A549 (cell line): ENCODE measurements around the gene AURKB. TPM values are rescaled to one million over a fixed set of nuclear protein-coding genes. Genes with fewer than 3 reads are reported as not detected.

Experiments
- ATAC-seq, 2 experiments: fragments of 200-7000 bp in 1 of 2; fragments of >200 bp in 1 of 2; cut with Nextera tagmentation in 1 of 2; cut with Tn5 transposase in 1 of 2; 3 replicates each; pipeline versions ENCODE4 v1.8.0 to v1.9.1; 2018 to 2020; ENCODE audit warnings: mild to moderate bottlenecking in 1 of 2, moderate library complexity in 1 of 2
- CTCF ChIA-PET: fragments of 300-600 bp; sonication (Branson Sonifier 250); formaldehyde crosslinking; extraction: SDS; loops from one replicate; lab custom pipeline; 2021; ENCODE audit warnings: antibody characterized with exemption, inconsistent platforms; lab: Yijun Ruan, JAX
- POLR2A ChIA-PET: fragments of 350-600 bp; formaldehyde crosslinking; extraction: SDS; loops from one replicate; lab custom pipeline; 2021; ENCODE audit warnings: antibody characterized with exemption, inconsistent platforms; lab: Yijun Ruan, JAX
- DNase-seq, 2 experiments: peaks; one replicate each; pipeline versions ENCODE4 v3.0.0 to v3.0.0-alpha.2; 2011 to 2016; ENCODE audit warnings: low read depth in 1 of 2, low spot score in 1 of 2
- FAIRE-seq: peaks from 2 replicates; lab custom pipeline; 2011; peaks lifted over from hg19 to GRCh38; lab: Jason Lieb, UNC
- H3K27ac ChIP-seq, 2 experiments: fragments of >200 bp; sonication (Bioruptor Twin); formaldehyde crosslinking; 3 replicates each; pipeline ENCODE4 v1.5.1; 2016 to 2017
- H3K4me1 ChIP-seq: fragments of >200 bp; sonication (Bioruptor Twin); formaldehyde crosslinking; 3 replicates; pipeline ENCODE4 v1.6.1; 2016
- H3K4me2 ChIP-seq: fragments of >200 bp; sonication (Bioruptor Twin); formaldehyde crosslinking; 3 replicates; pipeline ENCODE4 v1.6.1; 2016
- H3K4me3 ChIP-seq: fragments of >200 bp; sonication (Bioruptor Twin); formaldehyde crosslinking; 3 replicates; pipeline ENCODE4 v1.5.1; 2016
- H3K9me3 ChIP-seq: fragments of >200 bp; sonication (Bioruptor Twin); formaldehyde crosslinking; 3 replicates; pipeline ENCODE4 v1.6.1; 2016
- BHLHE40 ChIP-seq: IDR thresholded peaks from 2 replicates; pipeline ENCODE4 v1.6.1; 2012; ENCODE audit warnings: low read depth, low read length, inconsistent platforms
- CBX8 ChIP-seq: fragments of 200-600 bp; sonication (generic); IDR thresholded peaks from 2 replicates; pipeline ENCODE4 v1.6.1; 2016
- EHF ChIP-seq: fragments of 250-450 bp; sonication (Bioruptor Pico); IDR thresholded peaks from 2 replicates; pipeline ENCODE4 v1.5.0; 2020; ENCODE audit warnings: mild to moderate bottlenecking
- EP300 ChIP-seq, 2 experiments: fragments of >200 bp; sonication (Bioruptor Twin); formaldehyde crosslinking; IDR thresholded peaks; 2 replicates in 1 of 2; 3 replicates in 1 of 2; pipeline ENCODE4 v1.6.1; 2016 to 2017
- HMGXB4 ChIP-seq: fragments of 250-450 bp; sonication (Bioruptor Pico); IDR thresholded peaks from 2 replicates; pipeline ENCODE4 v1.5.0; 2021; ENCODE audit warnings: mild to moderate bottlenecking, moderate library complexity, borderline replicate concordance
- MYC ChIP-seq: IDR thresholded peaks from 2 replicates; pipeline ENCODE4 v1.6.1; 2012; ENCODE audit warnings: mild to moderate bottlenecking, inconsistent platforms, low read length, improper control_type of control experiment, borderline replicate concordance
- NPAS2 ChIP-seq: fragments of 250-450 bp; sonication (Bioruptor Pico); IDR thresholded peaks from 2 replicates; pipeline ENCODE4 v1.8.0; 2022; ENCODE audit warnings: mild to moderate bottlenecking, moderate library complexity, borderline replicate concordance
- PHF8 ChIP-seq: fragments of 200-600 bp; sonication (generic); IDR thresholded peaks from 2 replicates; pipeline ENCODE4 v1.6.1; 2016; ENCODE audit warnings: low read depth, mild to moderate bottlenecking, antibody characterized with exemption, moderate library complexity, borderline replicate concordance
- RARB ChIP-seq: fragments of 250-450 bp; sonication (Bioruptor Pico); IDR thresholded peaks from 2 replicates; pipeline ENCODE4 v1.8.0; 2021; ENCODE audit warnings: mild to moderate bottlenecking, moderate library complexity
- RCOR1 ChIP-seq: fragments of 150-350 bp; IDR thresholded peaks from 2 replicates; pipeline ENCODE4 v1.6.1; 2014; ENCODE audit warnings: antibody characterized with exemption, low read length, low read depth
- RNF2 ChIP-seq: fragments of 200-600 bp; sonication (generic); IDR thresholded peaks from 2 replicates; pipeline ENCODE4 v1.6.1; 2016; ENCODE audit warnings: low read depth, mild to moderate bottlenecking, antibody characterized with exemption, moderate library complexity, borderline replicate concordance
- TP53 ChIP-seq: fragments of 250-450 bp; sonication (Bioruptor Pico); IDR thresholded peaks from 2 replicates; pipeline ENCODE4 v1.5.0; 2021; ENCODE audit warnings: mild to moderate bottlenecking, moderate library complexity
- WGBS: methylation state at CpG from one replicate; pipeline ENCODE4 v1.1.6; 2017; ENCODE audit errors: missing lambda C conversion rate; 5-methylcytosine and 5-hydroxymethylcytosine counted together
- polyA plus RNA-seq, 4 experiments: library from polyadenylated mRNA; depleted of rRNA in 3 of 4; stranded (reverse); fragments of >200 nt; fragmentation: RNase III in 1 of 4; extraction: RNeasy Plus Mini Kit Qiagen cat#74134 plus additional on column Dnase treatment in 1 of 4; gene quantifications; 2 replicates in 3 of 4; 3 replicates in 1 of 4; pipeline ENCODE4 v1.2.3, GENCODE V29; 2011 to 2017
- TF ChIP-seq, protein P1 (sequence below): fragments of >200 bp; sonication (Bioruptor Twin); formaldehyde crosslinking; IDR thresholded peaks from 3 replicates; pipeline ENCODE4 v1.5.1; 2016

The AURKB gene
- polyA plus RNA-seq, 2 of the 4 experiments (the other 2 are of a cell fraction) = 51.0 to 130 TPM

DNA sequence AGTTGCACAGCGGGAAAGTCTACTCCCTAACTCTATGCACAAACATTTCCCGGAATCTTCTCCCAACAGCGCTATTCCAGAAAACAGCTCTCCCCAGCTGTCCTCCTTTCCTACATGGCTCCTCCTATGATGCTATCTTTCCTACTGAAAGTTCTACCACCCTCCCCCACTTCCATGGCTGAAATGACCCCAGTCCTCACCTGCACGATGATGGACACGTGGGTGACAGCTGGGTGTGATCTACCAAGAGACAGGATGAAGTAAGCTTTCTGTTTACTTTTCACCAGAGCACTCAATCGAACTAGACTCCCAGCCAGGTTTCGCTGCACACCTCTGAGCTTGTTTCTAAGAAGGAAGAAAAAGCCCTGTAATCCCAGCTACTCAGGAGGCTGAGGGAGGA lies 26.8 kb upstream of the AURKB start:
- CTCF ChIA-PET = interaction anchor here (1.4 to 13.9 kb wide), 3 partner anchors 10 to 12 kb away, joined by 4 to 160 read pairs (median 9); partner anchors contain the start of genes CTC1 and PFAS
- H3K9me3 ChIP-seq = no peaks in the 10 kb centered on the region

DNA sequence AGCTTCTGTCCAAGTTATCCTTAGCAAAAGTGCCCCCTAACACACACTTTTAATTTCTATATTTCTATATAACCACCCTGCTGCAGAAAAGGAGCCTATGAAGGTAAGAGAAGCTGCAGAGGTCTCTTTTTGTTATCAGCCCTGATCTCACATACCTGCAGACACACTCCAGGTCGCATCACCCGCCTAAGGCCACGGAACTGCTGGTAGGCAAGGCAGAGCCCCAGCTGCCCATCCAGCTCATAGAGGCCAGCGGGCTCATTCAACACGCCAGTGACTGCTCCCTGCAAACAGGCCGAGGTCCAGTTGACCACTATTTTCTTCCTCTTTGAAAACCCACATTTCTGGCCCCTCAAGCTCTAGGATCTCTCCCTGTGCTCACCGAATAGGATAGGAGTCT lies 25.3 kb upstream of the AURKB start:
- FAIRE-seq (no peak), ATAC-seq (no peak), DNase-seq (no peak)
- no peak overlapping the region for H3K27ac ChIP-seq
- H3K4me3 ChIP-seq = no peak overlapping the region
- CTCF ChIA-PET = interaction anchor here (0.6 to 1.6 kb wide), 9 partner anchors 9 to 162 kb away, joined by 3 to 7 read pairs (median 3); partner anchors contain the start of genes CTC1 and PFAS
- no peaks in the 10 kb centered on the region for H3K9me3 ChIP-seq
- TF ChIP-seq PHF8 (no peak), RARB (CRISPR knock-in tag) (no peak), EHF (no peak), CBX8 (no peak), EP300 (IDR thresholded peaks at IDR 0.05) (no peak)
- TF ChIP-seq, protein P1, sequence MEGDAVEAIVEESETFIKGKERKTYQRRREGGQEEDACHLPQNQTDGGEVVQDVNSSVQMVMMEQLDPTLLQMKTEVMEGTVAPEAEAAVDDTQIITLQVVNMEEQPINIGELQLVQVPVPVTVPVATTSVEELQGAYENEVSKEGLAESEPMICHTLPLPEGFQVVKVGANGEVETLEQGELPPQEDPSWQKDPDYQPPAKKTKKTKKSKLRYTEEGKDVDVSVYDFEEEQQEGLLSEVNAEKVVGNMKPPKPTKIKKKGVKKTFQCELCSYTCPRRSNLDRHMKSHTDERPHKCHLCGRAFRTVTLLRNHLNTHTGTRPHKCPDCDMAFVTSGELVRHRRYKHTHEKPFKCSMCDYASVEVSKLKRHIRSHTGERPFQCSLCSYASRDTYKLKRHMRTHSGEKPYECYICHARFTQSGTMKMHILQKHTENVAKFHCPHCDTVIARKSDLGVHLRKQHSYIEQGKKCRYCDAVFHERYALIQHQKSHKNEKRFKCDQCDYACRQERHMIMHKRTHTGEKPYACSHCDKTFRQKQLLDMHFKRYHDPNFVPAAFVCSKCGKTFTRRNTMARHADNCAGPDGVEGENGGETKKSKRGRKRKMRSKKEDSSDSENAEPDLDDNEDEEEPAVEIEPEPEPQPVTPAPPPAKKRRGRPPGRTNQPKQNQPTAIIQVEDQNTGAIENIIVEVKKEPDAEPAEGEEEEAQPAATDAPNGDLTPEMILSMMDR = no peak
- H3K4me2 ChIP-seq = no peak overlapping the region
- no peaks in the 10 kb centered on the region for H3K4me1 ChIP-seq
- POLR2A ChIA-PET = interaction anchor here (1.4 kb wide), 1 partner anchor 12 kb away, joined by 3 read pairs; no protein-coding TSS in a partner anchor
- WGBS = 98% methylated on average over 7 of the region's 7 CpGs

More for the DNA sequence above, 26.8 kb upstream of the AURKB start:
- no peak for FAIRE-seq
- H3K27ac ChIP-seq = no peak overlapping the region
- no peak for DNase-seq
- no peak overlapping the region for H3K4me3 ChIP-seq
- no peaks in the 10 kb centered on the region for H3K4me1 ChIP-seq
- POLR2A ChIA-PET = no interaction called here
- no peak for ATAC-seq
- 75% methylated on average over 7 of the region's 7 CpGs for WGBS
- no peak for TF ChIP-seq PHF8
- no peak for TF ChIP-seq RNF2
- no peak for TF ChIP-seq BHLHE40
- no peak for TF ChIP-seq EP300 (IDR thresholded peaks at IDR 0.05)
- TF ChIP-seq NPAS2 (CRISPR knock-in tag) = no peak
- no peak for TF ChIP-seq RCOR1
- TF ChIP-seq TP53 (CRISPR knock-in tag) = no peak
- no peak for TF ChIP-seq HMGXB4
- H3K4me2 ChIP-seq = no peak overlapping the region

GRCh38 chr17:8234361-8235270 lies 24.2 kb upstream of the AURKB start:
- H3K9me3 ChIP-seq = no peaks in the 10 kb centered on the region
- no peak for FAIRE-seq

More at GRCh38 chr17:8234361-8235270, 24.2 kb upstream of the AURKB start:
- H3K27ac ChIP-seq = no peak overlapping the region
- POLR2A ChIA-PET = interaction anchor here (0.9 to 1.4 kb wide), 2 partner anchors 11 to 60 kb away, joined by 3 to 4 read pairs; partner anchors contain the start of gene SLC25A35
- WGBS = 87% methylated on average over 21 of the region's 21 CpGs
- no peak for DNase-seq
- H3K4me2 ChIP-seq = no peak overlapping the region
- 0 out of 6 replicates have a peak, but pooled peaks of 1 of the 2 experiments have one; percentile 3 for ATAC-seq
- TF ChIP-seq NPAS2 (CRISPR knock-in tag) (no peak), MYC (no peak)
- TF ChIP-seq, all 56 proteins: peak for 0
- Histone ChIP-seq H3K4me3 (no peak overlapping the region), H3K4me1 (no peaks in the 10 kb centered on the region)
- CTCF ChIA-PET = interaction anchor here (1.2 to 1.6 kb wide), 6 partner anchors 8 to 113 kb away, joined by 3 to 7 read pairs (median 5); partner anchors contain the start of genes CTC1 and PFAS
